Left lung (tissue), 14 donors: ENCODE measurements around the gene ACTN3. TPM values are rescaled to one million over a fixed set of nuclear protein-coding genes. Genes with fewer than 3 reads are reported as not detected.

Experiments
- ATAC-seq: fragments of 200-7000 bp; cut with Tn5 transposase; one replicate; pipeline ENCODE4 v1.9.1; 2020; ENCODE audit warnings: moderate library complexity
- DNase-seq, 4 donors: peaks; one replicate each; pipeline ENCODE4 v3.0.0-alpha.2; 2013 to 2020
- H3K27ac ChIP-seq, 2 donors: fragments of 200-600 bp; sonication (generic) in 1 of 2; one replicate each; pipeline versions ENCODE4 v1.5.0 to v1.8.0; 2020 to 2021
- H3K27me3 ChIP-seq, 2 donors: fragments of 200-600 bp; sonication (generic) in 1 of 2; one replicate each; pipeline versions ENCODE4 v1.5.0 to v1.8.0; 2020 to 2021
- H3K36me3 ChIP-seq, 2 donors: fragments of 200-600 bp; sonication (generic) in 1 of 2; one replicate each; pipeline versions ENCODE4 v1.5.0 to v1.8.0; 2020 to 2021
- H3K4me1 ChIP-seq, 2 donors: fragments of 200-600 bp; one replicate each; pipeline ENCODE4 v1.8.0; 2021
- H3K4me3 ChIP-seq, 2 donors: fragments of 200-600 bp; sonication (generic) in 1 of 2; one replicate each; pipeline versions ENCODE4 v1.5.0 to v1.8.0; 2020 to 2021; ENCODE audit warnings: mild to moderate bottlenecking in 1 of 2
- H3K9me3 ChIP-seq, 2 donors: fragments of 200-600 bp; sonication (generic) in 1 of 2; one replicate each; pipeline versions ENCODE4 v1.5.0 to v1.8.0; 2020 to 2021
- CTCF ChIP-seq, 2 donors: fragments of 200-600 bp; sonication (generic) in 1 of 2; IDR thresholded peaks; one replicate each; pipeline versions ENCODE4 v1.5.0 to v1.8.0; 2021; ENCODE audit warnings: antibody characterized with exemption in 2 of 2
- intact Hi-C, 2 donors: fragments of 100-400 bp; cut with DNase I; formaldehyde crosslinking; loops; one replicate each; pipeline versions ENCODE4 v1.11.2 to v1.14.2; 2022
- long read RNA-seq, 12 donors: library from polyadenylated mRNA in 2 of 12; unstranded in 2 of 12; transcript quantifications; one replicate each; pipeline ENCODE4 v2.0.0 and lab custom pipeline, GENCODE V29; 2019 to 2026
- polyA plus RNA-seq, 6 donors: library from polyadenylated mRNA; unstranded; fragments of 120-200 nt; gene quantifications; one replicate each; pipeline ENCODE4 v1.2.1, GENCODE V29; 2013; ENCODE audit not compliant: insufficient read length in 6 of 6
- total RNA-seq, 2 donors: library from RNA; stranded (reverse); fragmentation: NEBNext Ultra II Directional; extraction: Animal tissue kit (Norgen Biotek cat#: 25700); gene quantifications; one replicate each; pipeline ENCODE4 v1.2.1, GENCODE V29; 2021
- donor health status: DM: no; HTN: yes; CAD: no.
- donor health status: DM: no; HTN: no; CAD: no.

The ACTN3 gene
- total RNA-seq, result under 1 TPM in 1 of 2 donors, not detected in 1; 0.16 TPM
- polyA plus RNA-seq, result under 1 TPM in 1 of 6 donors, not detected in 5; 0.06 TPM
- long read RNA-seq, donor 1, result 0 reads
- long read RNA-seq, donor 2, result 0 reads
- long read RNA-seq, donor 3, result 0 reads
- long read RNA-seq, donor 4, result 0 reads
- long read RNA-seq, donor 5, result 0 reads
- long read RNA-seq, donor 6, result 0 reads
- long read RNA-seq, donor 7, result 0 reads
- long read RNA-seq, donor 8, result 0 reads
- long read RNA-seq, donor 9, result 0 reads
- long read RNA-seq, donor 10, result 0 reads
- long read RNA-seq, donor 11, result 0 reads
- long read RNA-seq, donor 12, result 0 reads

DNA sequence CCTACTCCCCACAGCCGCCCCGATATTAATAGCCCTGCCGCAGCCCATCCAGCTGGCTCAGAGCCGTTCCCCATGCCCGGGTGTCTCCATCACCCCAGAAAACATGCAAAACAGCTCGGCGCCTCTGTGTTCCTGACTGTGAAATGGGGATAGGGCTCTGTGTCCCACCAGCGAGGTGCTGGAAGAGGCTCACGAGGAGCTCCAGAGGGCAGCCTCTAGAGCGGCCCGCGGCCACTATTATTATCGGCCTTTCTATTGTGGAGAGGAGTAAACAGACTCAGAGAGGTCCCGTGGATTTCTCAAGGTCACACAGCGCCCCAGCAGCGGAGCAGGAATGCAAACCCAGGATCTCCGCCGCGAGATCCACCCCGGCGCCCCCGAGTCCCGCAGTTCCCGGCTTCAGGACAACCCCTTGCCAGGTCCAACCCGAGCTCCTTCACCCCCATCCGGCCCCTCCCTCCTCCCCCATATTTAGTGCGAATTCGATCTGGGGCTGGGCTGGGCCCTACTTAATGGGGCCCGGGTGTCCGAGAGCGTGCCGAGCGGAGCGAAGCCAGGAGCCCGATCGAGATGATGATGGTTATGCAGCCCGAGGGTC is at the start of gene ACTN3:
Gene ACTN3, plus strand, starts transcription at position 536 of the 598 bp plus-strand sequence. Its CDS starts 35 bp downstream, at position 571.
- peak within 1 kb of the TSS; percentile 67 to 81 for H3K4me3 ChIP-seq
- no peak for TF ChIP-seq CTCF (IDR thresholded peaks at IDR 0.05)
- DNase-seq (no peak), ATAC-seq (peak; percentile 3)
- H3K36me3 ChIP-seq, result peaks cover 0 to 17% of the 10 kb centered on the region in 2 donors
- peaks cover 0 to 7% of the 10 kb centered on the region in 2 donors for H3K27me3 ChIP-seq
- intact Hi-C loops, result no loop called here
- H3K4me1 ChIP-seq, result peaks cover 11 to 44% of the 10 kb centered on the region in 2 donors
- no peaks in the 10 kb centered on the region for H3K9me3 ChIP-seq
- H3K27ac ChIP-seq, result peak within 1 kb of the TSS; percentile 37 to 79

GRCh38 chr11:66497206-66497605 is 49.5 kb upstream of the ACTN3 start:
- Histone ChIP-seq H3K4me3 (no peak overlapping the region), H3K27ac (no peak overlapping the region), H3K36me3 (peaks cover 0 to 100% of the 10 kb centered on the region in 2 donors), H3K9me3 (no peaks in the 10 kb centered on the region), H3K4me1 (no peaks in the 10 kb centered on the region), H3K27me3 (no peaks in the 10 kb centered on the region)
- ATAC-seq (no peak), DNase-seq (no peak)
- TF ChIP-seq CTCF (IDR thresholded peaks at IDR 0.05), result no peak
- intact Hi-C loops, result no loop called here

GRCh38 chr11:66498506-66498905 is 48.2 kb upstream of the ACTN3 start:
- H3K27me3 ChIP-seq, result no peaks in the 10 kb centered on the region
- ATAC-seq, result no peak
- no peaks in the 10 kb centered on the region for H3K4me1 ChIP-seq
- no peaks in the 10 kb centered on the region for H3K9me3 ChIP-seq
- intact Hi-C loops, result no loop called here
- DNase-seq, result no peak
- H3K4me3 ChIP-seq, result no peak overlapping the region
- H3K36me3 ChIP-seq, result peaks cover 0 to 100% of the 10 kb centered on the region in 2 donors
- TF ChIP-seq CTCF (IDR thresholded peaks at IDR 0.05), result no peak
- no peak overlapping the region for H3K27ac ChIP-seq

GRCh38 chr11:66505276-66505816 is 41.4 kb upstream of the ACTN3 start:
- H3K36me3 ChIP-seq, result peaks cover 0 to 56% of the 10 kb centered on the region in 2 donors
- DNase-seq (no peak), ATAC-seq (no peak)
- TF ChIP-seq CTCF (IDR thresholded peaks at IDR 0.05), result no peak
- H3K27me3 ChIP-seq, result no peaks in the 10 kb centered on the region
- no peaks in the 10 kb centered on the region for H3K9me3 ChIP-seq
- H3K4me1 ChIP-seq, result peaks cover 3 to 8% of the 10 kb centered on the region in 2 donors
- H3K4me3 ChIP-seq, result no peak overlapping the region
- intact Hi-C loops, result no loop called here
- H3K27ac ChIP-seq, result no peak overlapping the region

- peaks cover 11 to 21% of the 10 kb centered on the region in 2 donors for H3K4me1 ChIP-seq
- ATAC-seq (no peak), DNase-seq (no peak)
- H3K4me3 ChIP-seq, result no peak overlapping the region
- no peaks in the 10 kb centered on the region for H3K9me3 ChIP-seq
- peak overlapping the region in 1 of 2 donors; percentile 84 for H3K27ac ChIP-seq
- no peak for TF ChIP-seq CTCF (IDR thresholded peaks at IDR 0.05)
- H3K27me3 ChIP-seq, result no peaks in the 10 kb centered on the region
- intact Hi-C loops, result no loop called here
- peaks cover 0 to 25% of the 10 kb centered on the region in 2 donors for H3K36me3 ChIP-seq
These were observed 37.6 kb upstream of the ACTN3 start for GRCh38 chr11:66509131-66509561.
